Measurements from ENCODE around the gene CSF2RB.
"Not testable (repeated sequence)": the region's sequence is repeated elsewhere in the genome, so short reads cannot be mapped to it uniquely, and the experiment has no call there.

The CSF2RB gene

DNA sequence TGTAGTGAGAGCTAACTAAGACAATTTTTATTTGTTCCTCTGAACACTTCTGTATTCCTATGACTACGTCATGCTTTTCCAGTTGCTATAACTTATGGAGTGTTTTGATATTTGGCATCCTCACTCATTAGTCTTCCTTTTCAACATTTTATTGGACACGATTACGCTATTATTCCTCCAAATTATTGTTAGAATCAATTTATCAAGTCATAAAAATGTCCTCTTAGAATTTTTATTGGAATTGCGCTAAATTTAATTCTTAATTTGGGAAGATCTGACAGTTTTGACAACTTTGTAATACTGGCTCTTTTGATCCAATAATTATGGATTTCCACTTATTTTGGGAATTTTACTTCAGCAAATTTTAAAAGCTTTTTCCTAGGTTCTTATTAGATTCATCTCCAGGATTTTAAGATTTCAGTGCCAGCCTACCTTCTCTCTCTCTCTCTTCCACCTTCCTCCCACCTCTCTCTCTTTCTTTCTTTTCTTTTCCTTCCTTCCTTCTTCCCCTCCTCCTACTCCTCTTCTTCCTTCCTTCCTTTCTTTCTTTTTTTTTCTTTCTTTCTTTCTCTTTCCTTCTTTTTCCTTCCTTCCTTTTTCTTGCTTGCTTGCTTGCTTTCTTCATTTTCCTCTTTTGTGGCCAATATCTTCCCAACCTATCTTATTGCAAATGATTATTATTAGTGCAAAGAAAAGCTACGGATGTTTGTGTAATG is 55.0 kb downstream of the CSF2RB start:
- DNase-seq (ENCODE audit: low spot score), result no peak

DNA sequence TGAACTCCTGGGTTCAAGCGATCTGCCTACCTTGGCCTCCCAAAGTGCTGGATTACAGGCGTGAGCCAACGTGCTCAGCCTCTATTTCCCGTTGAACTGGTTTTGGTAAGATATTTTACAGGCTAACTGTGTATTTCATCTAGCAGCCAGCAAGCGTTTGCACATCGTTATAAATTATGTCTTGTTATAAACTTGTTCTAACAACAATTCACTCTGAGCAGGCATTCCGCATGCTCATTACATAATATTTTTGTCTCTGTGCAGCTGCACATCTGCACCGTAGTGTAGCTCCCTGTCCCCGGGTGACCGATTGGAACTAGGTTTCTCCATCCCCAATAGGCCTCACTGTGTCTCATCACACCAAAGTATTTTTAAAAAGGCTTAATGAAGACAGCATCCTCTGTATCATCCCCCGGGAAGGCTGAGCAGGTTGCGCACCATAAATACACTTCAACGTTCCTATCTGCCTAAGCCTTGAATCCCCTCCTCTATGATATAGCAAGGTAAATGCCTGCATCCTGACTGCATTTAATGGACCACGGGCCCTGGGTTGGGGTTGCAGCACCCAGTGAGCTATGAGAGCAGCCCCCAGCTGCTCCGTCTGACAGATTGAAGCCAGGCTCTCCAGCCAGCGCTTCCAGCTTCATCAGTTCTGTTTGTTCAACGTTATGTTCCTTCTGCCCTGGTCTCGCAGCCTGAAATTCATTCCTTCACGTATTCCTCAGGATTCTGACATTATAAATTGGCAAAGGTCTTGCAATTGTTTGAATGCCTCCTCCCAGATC is 58.1 kb downstream of the CSF2RB start:
- DNase-seq (ENCODE audit: low spot score), result no peak

DNA sequence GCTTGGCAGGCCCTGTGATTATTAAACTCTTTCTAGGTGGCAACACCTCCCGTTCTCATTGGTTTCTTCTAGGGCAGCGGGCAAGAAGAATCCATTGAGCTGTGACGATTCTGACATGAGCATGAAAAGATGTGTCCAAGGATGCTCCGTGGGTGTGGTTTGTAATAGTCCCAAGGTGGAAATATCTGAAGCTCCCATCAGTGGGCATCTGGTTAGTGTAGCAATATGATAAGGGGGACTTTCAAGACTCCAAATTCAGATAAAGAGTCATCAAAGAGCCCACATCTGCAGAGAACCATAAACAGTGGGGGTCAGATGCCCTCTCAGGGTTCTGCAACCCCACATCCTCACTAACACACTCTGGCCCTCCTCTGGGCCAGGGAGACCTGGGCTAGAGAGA is 63.2 kb downstream of the CSF2RB start:
- DNase-seq (ENCODE audit: low spot score), result no peak

DNA sequence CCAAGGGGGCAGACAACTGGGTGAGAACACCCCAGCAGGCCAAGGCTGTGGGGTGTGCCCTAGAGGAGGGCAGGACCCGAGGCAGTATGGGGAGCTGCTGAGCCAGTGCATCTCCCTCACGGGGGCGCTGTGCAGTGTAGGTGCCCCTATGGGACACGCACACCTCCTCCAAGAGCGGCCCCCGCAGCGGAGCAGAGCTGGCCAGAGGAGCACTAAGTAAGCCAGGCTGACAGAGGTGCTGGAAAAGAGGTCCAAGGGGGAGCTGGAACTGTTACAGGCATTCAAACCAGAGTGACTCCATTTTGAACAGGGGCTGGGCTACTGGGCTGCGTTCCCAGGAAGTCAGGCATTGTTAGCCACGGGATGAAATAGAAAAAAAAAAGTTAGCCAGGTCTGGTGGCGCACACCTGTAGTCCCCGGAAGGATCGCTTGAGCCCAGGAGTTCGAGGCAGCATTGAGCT is 64.0 kb downstream of the CSF2RB start:
- peak; percentile 78 for DNase-seq (ENCODE audit: low spot score)

DNA sequence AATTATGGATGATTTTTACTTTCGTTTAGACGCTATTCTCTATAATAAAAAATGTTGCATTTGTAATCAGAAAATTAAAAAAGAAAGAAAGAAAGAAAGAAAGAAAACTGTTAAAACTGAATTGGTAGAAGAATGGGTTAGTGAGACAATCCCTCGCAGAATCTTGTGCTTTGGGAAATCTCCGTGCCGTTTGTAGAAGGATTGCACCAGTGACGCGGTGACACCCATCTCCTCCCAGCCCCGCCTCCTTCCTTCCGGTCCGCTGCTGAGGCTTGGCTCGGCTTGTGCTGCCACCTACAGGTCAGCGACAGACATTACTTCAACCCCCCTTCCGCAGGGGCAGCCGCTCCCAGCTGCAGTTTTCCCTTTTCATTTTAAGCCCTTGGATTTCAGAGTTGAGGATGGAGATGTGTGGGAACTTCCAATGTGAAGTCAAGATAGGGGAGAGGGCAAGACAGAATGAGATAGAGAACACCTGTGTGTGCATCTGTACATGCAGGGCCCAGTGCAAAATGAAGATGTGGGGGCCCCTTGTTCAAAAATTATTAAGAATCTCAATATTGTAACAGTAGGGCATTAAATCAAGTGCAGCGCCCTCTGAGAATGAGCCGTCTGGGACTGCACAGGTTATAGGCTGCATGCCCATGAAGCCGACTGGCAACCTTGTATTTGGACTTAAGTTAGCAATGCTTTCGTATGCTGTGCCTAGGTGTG is 64.7 kb downstream of the CSF2RB start:
- peak; percentile 88 for DNase-seq (ENCODE audit: low spot score)

DNA sequence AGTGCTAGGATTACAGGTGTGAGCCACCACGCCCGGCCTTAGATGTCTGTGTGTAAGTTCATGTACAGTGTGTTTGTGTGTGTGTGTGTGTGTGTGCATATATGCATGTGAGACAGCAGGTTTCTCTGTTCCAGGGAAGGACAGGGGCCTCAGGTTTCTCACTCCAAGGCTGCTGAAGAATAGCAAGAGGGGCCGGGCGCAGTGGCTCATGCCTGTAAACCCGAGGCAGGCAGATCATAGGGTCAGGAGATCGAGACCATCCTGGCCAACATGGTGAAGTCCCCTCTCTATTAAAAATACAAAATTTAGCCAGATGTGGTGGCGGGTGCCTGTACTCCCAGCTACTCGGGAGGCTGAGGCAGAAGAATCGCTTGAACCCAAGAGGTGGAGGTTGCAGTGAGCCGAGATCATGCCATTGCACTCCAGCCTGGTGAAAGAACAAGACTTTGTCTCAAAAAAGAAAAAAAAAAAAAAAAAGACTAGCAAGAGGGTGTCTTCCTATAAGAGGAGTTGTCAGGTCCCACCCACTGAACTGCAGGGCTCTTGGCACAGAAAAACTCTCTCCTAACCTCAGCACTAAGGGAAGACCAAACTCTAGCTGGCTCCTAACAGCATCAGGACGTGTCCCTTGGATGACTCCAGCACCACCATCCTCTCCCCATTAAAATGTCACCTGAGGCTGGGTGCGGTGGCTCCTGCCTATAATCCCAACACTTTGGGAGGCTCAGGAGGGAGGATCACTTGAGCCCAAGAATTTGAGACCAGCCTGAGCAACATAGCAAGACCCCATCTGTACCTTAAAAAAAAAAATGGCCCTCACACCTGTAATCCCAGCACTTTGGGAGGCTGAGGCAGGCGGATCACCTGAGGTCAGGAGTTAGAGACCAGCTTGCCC is 65.8 kb downstream of the CSF2RB start:
- no peak for DNase-seq (ENCODE audit: low spot score)

DNA sequence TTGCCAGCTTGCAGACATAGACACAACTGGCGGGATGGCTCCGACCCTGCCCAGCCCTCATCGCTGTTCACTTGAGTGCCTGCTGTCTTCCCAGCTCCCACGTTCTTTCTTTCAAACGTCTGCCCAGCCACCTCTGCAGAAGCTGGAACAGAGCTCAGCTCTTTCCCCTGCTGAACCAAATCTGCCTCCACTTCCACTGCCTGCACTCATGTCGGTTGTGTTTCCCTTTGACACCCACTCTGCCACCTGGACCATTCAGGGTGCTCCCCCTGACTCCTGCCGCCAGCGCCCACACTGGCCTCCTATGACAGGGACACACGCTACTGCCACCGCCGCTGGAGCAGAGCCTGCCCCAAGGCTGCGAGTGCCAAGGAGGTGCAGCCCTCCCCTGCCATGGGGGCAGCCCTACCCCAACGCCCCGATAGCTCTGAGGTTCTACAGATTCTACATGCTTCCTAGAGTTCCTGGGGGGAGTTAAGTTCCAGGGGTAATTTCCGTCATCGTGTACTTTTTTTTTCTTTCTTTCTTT is 67.9 kb downstream of the CSF2RB start:
- no peak for DNase-seq (ENCODE audit: low spot score)

DNA sequence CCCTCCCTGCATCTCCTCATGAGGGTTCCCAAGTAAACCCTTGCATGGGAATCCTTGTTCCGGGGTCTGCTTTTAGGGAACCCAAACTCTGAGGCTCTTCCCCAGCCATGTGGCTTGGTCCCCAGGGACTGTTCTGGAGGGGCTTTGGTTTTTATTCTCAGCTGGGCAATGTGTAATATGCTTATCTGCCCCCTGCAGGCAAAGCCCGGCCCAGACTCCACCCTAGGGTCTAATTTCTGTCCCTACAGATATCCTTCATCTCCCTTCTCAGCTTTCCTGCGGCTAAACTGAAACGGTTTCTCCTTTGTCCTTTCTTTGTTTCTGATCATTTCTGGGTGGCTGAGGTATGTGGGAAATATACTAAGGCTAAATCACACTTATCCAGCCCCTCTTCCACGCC is 68.7 kb downstream of the CSF2RB start:
- no peak for DNase-seq (ENCODE audit: low spot score)

DNA sequence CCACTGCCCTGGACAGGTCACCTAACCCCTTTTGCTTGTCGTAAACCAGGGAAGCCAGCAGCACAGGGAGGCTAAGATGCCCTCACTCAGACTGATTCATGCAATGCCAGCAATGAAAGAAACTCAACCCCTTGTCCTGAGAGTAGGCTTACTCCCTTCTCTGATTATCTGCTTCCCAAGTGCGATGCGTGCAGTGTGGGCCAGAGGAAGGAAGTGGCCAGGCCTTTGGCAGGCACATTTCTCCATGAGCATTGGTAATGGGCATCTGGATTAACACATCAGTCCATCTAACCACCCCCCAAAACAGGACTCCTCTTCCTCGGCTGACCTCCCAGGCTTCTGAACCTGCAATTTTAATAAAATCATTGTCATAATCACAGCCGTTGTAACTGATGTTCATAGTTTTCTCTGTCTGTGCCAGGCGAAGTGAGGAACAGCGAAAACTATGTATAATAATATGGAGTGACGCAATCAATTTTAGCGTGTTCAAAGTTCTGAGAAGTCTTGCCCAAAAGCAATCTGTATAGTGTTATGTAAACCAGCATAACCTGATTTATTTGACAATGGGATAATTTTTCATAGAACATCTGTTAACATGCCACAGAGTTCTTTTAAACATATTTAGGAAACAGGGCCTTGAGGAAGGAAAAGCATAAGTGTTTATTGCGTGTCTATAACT is 71.9 kb downstream of the CSF2RB start:
- no peak for DNase-seq (ENCODE audit: low spot score)

DNA sequence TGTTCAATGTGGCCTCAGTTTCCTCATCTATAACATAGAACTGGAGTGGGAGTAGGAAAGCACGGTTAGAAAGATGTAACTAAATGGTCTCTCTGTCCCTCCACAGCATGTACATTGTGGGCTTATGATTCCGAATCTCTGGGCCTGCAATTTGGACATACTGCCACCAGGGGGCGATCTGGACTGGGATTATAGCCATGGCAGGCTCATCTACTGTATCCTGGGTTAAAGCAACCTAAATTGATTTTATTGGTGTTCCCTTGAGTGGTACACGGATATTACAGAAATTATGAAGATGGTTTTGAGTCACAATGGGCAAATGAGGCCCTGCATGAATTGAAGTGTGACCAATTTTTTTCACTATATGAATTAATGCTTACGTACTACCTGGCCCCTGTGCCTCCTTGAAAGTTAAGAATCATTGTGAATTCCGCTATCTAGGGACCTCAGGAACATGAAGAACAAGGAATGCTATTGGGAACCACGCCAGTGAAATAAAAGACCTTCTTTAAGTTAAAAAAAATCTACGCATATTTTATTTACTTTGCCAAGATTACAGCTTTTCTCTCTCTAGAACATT is 72.9 kb downstream of the CSF2RB start:
- DNase-seq (ENCODE audit: low spot score), result peak; percentile 21

DNA sequence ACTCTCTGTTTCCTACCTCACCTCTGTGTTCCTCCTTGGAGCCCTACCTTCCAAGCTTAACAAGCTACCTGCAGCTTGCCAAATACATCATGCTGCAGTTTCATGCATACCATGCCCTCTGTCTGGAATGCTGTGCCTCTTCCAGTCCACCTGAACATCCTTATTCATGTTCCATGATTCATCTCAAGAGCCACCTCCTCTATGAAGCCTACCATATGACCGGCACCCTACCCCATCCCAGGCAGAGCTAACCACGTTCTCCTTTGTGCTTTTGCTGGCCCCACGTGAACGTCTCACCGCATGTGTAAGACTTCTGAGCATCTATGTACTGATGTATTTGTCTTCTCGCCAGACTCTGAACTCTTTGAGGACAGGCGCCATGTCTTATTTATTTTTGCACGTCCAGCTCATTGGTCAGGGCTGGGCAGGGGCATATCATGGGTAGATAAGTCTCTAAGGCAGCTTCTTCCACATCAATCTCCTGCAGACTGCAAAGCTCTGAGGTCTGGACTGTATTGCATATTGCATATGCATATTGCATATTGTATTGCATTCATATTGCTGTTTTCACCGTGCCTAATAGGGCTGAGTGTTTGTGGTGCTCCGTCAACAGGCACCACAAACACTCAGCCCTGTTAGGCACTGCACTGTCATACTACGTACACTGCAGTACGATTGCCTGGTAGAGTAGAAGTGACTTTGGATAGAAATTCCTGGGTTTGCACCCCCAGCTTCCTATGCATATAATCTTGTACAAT is 74.8 kb downstream of the CSF2RB start:
- DNase-seq (ENCODE audit: low spot score), result no peak

DNA sequence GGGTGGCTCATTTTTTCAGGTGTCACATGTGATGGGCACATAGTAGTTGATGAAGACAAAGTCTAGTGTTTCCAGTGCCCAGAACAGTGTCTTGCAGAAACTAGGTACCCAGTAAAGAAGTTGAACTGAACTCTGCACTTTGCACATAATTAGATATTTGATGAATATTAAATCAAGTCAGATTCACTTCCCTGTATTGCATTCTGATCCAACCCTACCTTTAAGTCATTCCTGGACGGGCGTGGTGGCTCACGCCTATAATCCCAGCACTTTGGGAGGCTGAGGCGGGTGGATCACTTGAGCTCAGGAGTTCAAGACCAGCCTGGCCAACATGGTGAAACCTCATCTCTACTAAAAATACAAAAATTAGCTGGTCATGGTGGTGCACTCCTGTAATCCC is 75.6 kb downstream of the CSF2RB start:
- DNase-seq (ENCODE audit: low spot score), result not testable (repeated sequence)

All from CD4-positive, alpha-beta T cell treated with Interleukin-2 at 100 ng/mL for 4 hours (primary cell).